H7 (cell line): Measurements from ENCODE around the gene BOC. TPM values are rescaled to one million over a fixed set of nuclear protein-coding genes. Genes with fewer than 3 reads are reported as not detected.

ENCODE experiments used
- DNase-seq: peaks from one replicate; pipeline ENCODE4 v3.0.0; 2012
- H3K27me3 ChIP-seq: 2 replicates; pipeline ENCODE4 v1.6.0; 2011; ENCODE audit warnings: mild to moderate bottlenecking, low read length; ENCODE audit not compliant: control insufficient read depth, insufficient read depth
- H3K36me3 ChIP-seq: replicated peaks from 2 replicates; pipeline ENCODE4 v1.5.1; 2011; ENCODE audit warnings: low read length; ENCODE audit not compliant: control insufficient read depth, insufficient read depth
- H3K4me3 ChIP-seq: 2 replicates; pipeline ENCODE4 v1.5.1; 2011; ENCODE audit warnings: low read depth, mild to moderate bottlenecking, control low read depth, low read length, moderate library complexity; ENCODE audit not compliant: insufficient read depth
- total RNA-seq: library from RNA; depleted of rRNA; stranded (reverse); fragments of >200 nt; shearing (Covaris generic); gene quantifications from 2 replicates; pipeline ENCODE4 v1.2.3, GENCODE V29; 2014; rRNA removed

BOC gene
- total RNA-seq, 1 experiment from 2014 or later: 3.0 TPM

DNA sequence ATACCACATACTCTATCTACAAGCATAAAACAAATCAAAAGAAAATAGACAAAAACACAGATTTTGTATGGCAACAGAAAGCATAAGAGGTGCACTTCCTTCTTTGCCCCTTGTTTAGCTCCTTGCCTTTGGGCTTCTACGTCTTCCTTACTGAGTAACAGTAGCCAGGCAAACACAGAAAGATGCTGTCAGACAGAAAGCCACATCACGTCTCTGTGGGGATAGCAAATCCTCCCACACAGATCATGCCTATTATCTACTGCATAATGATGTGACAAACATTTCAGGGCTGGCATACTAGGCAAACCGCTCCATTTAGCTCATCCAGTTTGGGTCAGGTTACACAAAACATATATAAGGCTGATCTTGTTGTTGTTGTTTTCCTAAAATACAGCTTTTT, 92.7 kb downstream of the BOC start:
- no peak overlapping the region for H3K4me3 ChIP-seq
- no peaks in the 10 kb centered on the region for H3K27me3 ChIP-seq
- DNase-seq: no peak
- H3K36me3 ChIP-seq: no peaks in the 10 kb centered on the region

- Histone ChIP-seq H3K4me3 (no peak overlapping the region), H3K27me3 (no peaks in the 10 kb centered on the region), H3K36me3 (no peaks in the 10 kb centered on the region)
- DNase-seq: peak; percentile 57
Measured at GRCh38 chr3:113304856-113305540, 93.6 kb downstream of the BOC start.

DNA sequence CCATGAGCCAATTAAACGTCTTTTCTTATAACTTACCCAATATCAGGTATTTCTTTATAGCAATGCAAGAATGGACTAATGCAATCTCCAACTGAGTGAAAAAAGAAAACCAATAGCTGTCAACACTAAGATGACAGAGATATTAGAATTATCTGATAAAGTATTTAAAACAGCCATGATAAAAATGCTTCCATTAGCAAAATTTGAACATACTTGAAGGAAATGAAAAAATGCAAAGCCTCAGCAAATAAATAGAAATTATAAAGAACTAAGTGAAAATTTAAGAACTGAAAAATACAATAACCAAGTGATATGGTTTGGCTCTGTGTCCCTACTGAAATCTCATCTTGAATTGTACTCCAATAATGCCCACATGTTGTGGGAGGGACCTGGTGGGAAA, 99.6 kb downstream of the BOC start:
- Histone ChIP-seq H3K36me3 (no peaks in the 10 kb centered on the region), H3K4me3 (no peak overlapping the region), H3K27me3 (no peaks in the 10 kb centered on the region)
- no peak for DNase-seq

DNA sequence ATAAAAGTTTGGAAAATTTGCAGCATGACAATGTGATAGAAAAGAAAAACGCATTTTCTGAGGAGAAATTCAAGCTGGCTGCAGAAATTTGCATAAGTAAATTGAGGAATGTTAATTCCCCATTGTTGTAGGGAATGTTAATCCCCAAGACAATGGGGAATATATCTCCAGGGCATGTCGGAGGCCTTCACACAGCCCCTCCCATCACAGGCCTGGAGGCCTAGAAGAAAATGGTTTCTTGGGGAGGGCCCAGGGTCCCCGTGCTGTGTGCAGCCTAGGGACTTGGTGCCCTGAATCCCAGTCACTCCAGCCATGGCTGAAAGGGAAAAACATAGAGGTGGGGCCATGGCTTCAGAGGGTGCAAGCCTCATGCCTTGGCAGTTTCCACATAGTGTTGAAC, 101.1 kb downstream of the BOC start:
- DNase-seq: no peak
- Histone ChIP-seq H3K4me3 (no peak overlapping the region), H3K36me3 (no peaks in the 10 kb centered on the region), H3K27me3 (no peaks in the 10 kb centered on the region)

GRCh38 chr3:113314923-113315322, 103.6 kb downstream of the BOC start:
- Histone ChIP-seq H3K4me3 (no peak overlapping the region), H3K27me3 (no peaks in the 10 kb centered on the region), H3K36me3 (no peaks in the 10 kb centered on the region)
- DNase-seq: no peak

DNA sequence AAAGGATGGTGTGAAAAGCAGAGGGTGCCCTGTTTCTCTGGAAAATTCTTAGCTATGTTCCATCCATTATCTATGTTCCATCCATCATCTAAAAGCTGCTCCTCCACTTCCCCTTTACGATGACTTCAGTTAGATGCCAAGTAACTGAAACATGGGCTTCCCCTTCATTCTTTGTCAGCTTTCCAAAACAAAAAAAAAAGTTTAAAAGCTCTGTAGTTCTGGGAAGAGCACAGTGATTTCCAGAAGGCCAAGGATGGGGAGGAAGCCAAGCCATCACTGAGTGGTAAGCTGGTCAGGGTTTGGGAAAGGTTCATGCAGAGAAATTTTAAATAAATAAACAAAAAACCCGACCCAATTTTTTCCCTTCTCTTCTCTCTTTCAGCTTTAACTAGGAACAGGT, 118.4 kb downstream of the BOC start:
- no peaks in the 10 kb centered on the region for H3K36me3 ChIP-seq
- DNase-seq: no peak
- no peaks in the 10 kb centered on the region; the same call in 1 of the 2 replicates for H3K27me3 ChIP-seq
- no peak overlapping the region for H3K4me3 ChIP-seq

- no peaks in the 10 kb centered on the region; the same call in 1 of the 2 replicates for H3K27me3 ChIP-seq
- no peak for DNase-seq
- no peaks in the 10 kb centered on the region for H3K36me3 ChIP-seq
- H3K4me3 ChIP-seq: no peak overlapping the region
Measured at GRCh38 chr3:113330742-113331141, 119.4 kb downstream of the BOC start.

DNA sequence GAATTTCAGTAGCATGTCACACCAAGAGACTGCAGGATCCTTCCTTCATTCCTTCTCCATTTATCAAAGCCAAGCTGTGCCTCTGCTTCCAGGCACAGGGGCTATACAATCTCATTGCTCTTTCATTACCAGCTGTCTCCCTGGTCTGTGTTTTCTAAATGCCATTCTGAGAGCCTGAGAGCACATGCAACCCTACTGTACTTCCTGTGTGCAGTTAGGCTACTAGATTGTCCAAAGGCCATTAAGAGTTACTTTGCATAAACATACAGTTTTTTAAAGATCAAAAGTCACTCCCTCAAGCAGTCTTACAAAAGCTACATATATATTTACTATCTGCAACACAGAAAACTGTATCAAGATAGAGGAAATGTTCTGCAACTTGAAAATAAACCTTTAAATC, 119.8 kb downstream of the BOC start:
- DNase-seq: no peak
- Histone ChIP-seq H3K27me3 (no peaks in the 10 kb centered on the region; the same call in 1 of the 2 replicates), H3K36me3 (no peaks in the 10 kb centered on the region), H3K4me3 (no peak overlapping the region)

Other genes with a start within 250 kb of the BOC start
- gene CD200R1, start 236.5 kb upstream of the BOC start, total RNA-seq: 0.18 and 0.38 TPM in 2 replicates
- 29.6 and 32.9 TPM in 2 replicates for gene GTPBP8, start 220.6 kb upstream of the BOC start, total RNA-seq
- 0.37 and 0.73 TPM in 2 replicates for gene CFAP44, start 229.9 kb downstream of the BOC start, total RNA-seq